ENCODE measurements around the gene KLK14. TPM values are rescaled to one million over a fixed set of nuclear protein-coding genes. Genes with fewer than 3 reads are reported as not detected.

The KLK14 gene
- total and polyA plus RNA-seq, 10 of the 15 experiments (the other 5 are each of a cell fraction or from before 2014, with no cell fraction given), result not detected

DNA sequence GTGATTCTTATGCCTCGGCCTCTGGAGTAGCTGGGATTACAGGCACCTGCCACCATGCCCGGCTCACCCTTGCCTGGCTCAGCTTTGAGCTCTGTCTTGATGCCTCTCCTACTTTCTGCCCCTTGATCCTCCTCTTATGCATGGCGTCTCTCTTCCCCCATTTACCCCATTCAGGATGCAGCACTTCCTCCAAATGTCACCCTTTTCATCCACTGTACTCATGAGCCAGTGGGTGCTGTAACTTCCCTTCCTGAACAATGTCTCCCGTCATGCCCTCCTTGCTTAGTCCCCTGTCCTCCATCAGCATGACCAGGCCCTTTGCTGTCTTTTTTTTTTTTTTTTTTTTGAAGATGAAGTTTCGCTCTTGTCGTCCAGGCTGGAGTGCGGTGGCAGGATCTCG, 38.6 kb upstream of the KLK14 start (continued):
- no peak for TF ChIP-seq SUPT20H (IDR thresholded peaks at IDR 0.05; ENCODE audit: borderline replicate concordance, control insufficient read depth, low read depth, low read length)
- TF ChIP-seq, protein P1, sequence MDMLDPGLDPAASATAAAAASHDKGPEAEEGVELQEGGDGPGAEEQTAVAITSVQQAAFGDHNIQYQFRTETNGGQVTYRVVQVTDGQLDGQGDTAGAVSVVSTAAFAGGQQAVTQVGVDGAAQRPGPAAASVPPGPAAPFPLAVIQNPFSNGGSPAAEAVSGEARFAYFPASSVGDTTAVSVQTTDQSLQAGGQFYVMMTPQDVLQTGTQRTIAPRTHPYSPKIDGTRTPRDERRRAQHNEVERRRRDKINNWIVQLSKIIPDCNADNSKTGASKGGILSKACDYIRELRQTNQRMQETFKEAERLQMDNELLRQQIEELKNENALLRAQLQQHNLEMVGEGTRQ (IDR thresholded peaks at IDR 0.05; ENCODE audit: borderline replicate concordance, low read depth, low read length), result no peak

DNA sequence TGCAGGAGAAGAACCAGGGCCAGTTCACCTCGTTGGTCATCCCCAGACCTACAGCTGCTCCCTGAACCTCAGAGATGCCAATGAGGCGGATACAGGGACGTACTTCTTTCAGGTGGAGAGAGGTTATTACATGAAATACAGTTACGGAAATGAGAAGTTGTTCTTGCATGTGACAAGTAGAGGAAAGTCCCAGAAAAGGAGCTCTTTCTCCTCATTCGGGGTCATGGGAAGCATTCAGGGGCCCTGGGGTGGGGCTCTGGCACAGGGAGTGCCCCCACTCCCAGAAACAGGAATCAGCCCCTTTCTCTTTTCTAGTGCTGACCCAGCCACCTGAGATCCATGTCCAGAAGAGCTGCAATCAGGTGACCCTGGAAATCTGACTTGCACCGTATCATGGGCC, 37.5 kb upstream of the KLK14 start:
- WGBS (ENCODE audit: insufficient coverage, insufficient replicate concordance, low lambda C conversion rate, missing lambda C conversion rate), result 37% methylated on average over 6 of the region's 6 CpGs
- Histone ChIP-seq H3K27me3 (replicated peaks in 1 of 2; ENCODE audit: control insufficient read depth in 2 of 2, insufficient read depth in 2 of 2, low read length in 1 of 2) (peaks cover 0 to 3% of the 10 kb centered on the region in 2 experiments; a peak in 2 of 4 replicates), H3K36me3 (ENCODE audit: control insufficient read depth in 2 of 2, insufficient read depth in 2 of 2, low read length in 1 of 2) (no peaks in the 10 kb centered on the region), H3K9ac (ENCODE audit: control insufficient read depth, insufficient read depth, low read length) (no peak overlapping the region), H3K4me2 (ENCODE audit: control insufficient read depth, insufficient read depth) (no peak overlapping the region), H3K4me1 (ENCODE audit: control insufficient read depth, insufficient read depth, low read length) (no peaks in the 10 kb centered on the region; the same call in 1 of the 2 replicates), H3K79me2 (ENCODE audit: control insufficient read depth, insufficient read depth, low read length) (no peaks in the 10 kb centered on the region), H3K4me3 (no peak overlapping the region), H3K9me3 (replicated peaks; ENCODE audit: control insufficient read depth, insufficient read depth, low read length) (no peaks in the 10 kb centered on the region), H4K20me1 (ENCODE audit: control insufficient read depth, insufficient read depth) (no peaks in the 10 kb centered on the region), H3K27ac (ENCODE audit: control insufficient read depth, insufficient read depth) (no peak overlapping the region), H2AFZ (ENCODE audit: control insufficient read depth, low read depth, low read length) (no peak overlapping the region)
- FAIRE-seq, result no peak
- no peak for DNase-seq (ENCODE audit: low read depth, low spot score)
- TF ChIP-seq SREBF1 (IDR thresholded peaks at IDR 0.05; ENCODE audit: low read length) (no peak), MYC (IDR thresholded peaks at IDR 0.05; ENCODE audit: insufficient read depth, insufficient read length, insufficient replicate concordance, low read length, severe bottlenecking) (no peak)
- no peak for ATAC-seq
- ChIA-PET RAD21 (ENCODE audit: unreplicated experiment) (no interaction called here), CTCF (no interaction called here), SMC1A (ENCODE audit: uncharacterized antibody, unreplicated experiment) (no interaction called here), POLR2A (no interaction called here)
- in situ Hi-C loops (cut with MboI) (no loop called here), intact Hi-C loops (cut with micrococcal nuclease; ENCODE audit: unreplicated experiment) (no loop called here)
- no TSS peak for BruUV-seq (replicated peaks)

DNA sequence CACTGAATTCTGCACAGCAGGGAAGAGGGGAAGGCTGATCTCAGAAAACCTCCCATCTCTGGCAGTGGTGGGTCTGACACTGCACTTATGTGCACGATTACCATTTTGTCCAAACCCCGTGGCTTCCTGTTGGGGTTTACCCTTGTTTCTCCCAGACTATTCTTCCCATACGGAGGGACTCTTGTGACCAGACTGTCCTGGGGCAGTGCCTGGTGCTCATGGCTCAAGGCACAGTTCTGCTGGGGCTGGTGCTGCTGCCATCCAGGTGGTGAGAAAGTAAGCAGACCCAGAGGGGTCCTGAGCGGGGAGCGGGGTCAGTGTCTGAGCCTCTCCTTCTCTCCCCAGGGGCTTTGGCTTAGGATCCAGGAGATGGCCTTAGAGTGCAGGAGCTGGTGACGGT, 36.9 kb upstream of the KLK14 start:
- FAIRE-seq (no peak), ATAC-seq (no peak), DNase-seq (ENCODE audit: low read depth, low spot score) (no peak)
- 29% methylated on average over 6 of the region's 6 CpGs for WGBS (ENCODE audit: insufficient coverage, insufficient replicate concordance, low lambda C conversion rate, missing lambda C conversion rate)
- Histone ChIP-seq H3K9ac (ENCODE audit: control insufficient read depth, insufficient read depth, low read length) (no peak overlapping the region), H2AFZ (ENCODE audit: control insufficient read depth, low read depth, low read length) (no peak overlapping the region), H3K27ac (ENCODE audit: control insufficient read depth, insufficient read depth) (no peak overlapping the region), H4K20me1 (ENCODE audit: control insufficient read depth, insufficient read depth) (no peaks in the 10 kb centered on the region), H3K4me2 (ENCODE audit: control insufficient read depth, insufficient read depth) (no peak overlapping the region), H3K4me3 (no peak overlapping the region), H3K36me3 (ENCODE audit: control insufficient read depth in 2 of 2, insufficient read depth in 2 of 2, low read length in 1 of 2) (no peaks in the 10 kb centered on the region), H3K79me2 (ENCODE audit: control insufficient read depth, insufficient read depth, low read length) (no peaks in the 10 kb centered on the region), H3K4me1 (ENCODE audit: control insufficient read depth, insufficient read depth, low read length) (no peaks in the 10 kb centered on the region; the same call in 1 of the 2 replicates), H3K27me3 (replicated peaks in 1 of 2; ENCODE audit: control insufficient read depth in 2 of 2, insufficient read depth in 2 of 2, low read length in 1 of 2) (peaks cover 0 to 3% of the 10 kb centered on the region in 2 experiments; a peak in 2 of 4 replicates), H3K9me3 (replicated peaks; ENCODE audit: control insufficient read depth, insufficient read depth, low read length) (no peaks in the 10 kb centered on the region)
- in situ Hi-C loops (cut with MboI), result no loop called here
- intact Hi-C loops (cut with micrococcal nuclease; ENCODE audit: unreplicated experiment), result no loop called here
- CTCF ChIA-PET, result no interaction called here
- POLR2A ChIA-PET, result no interaction called here
- RAD21 ChIA-PET (ENCODE audit: unreplicated experiment), result no interaction called here
- SMC1A ChIA-PET (ENCODE audit: uncharacterized antibody, unreplicated experiment), result no interaction called here
- no TSS peak for BruUV-seq (replicated peaks)
- TF ChIP-seq, protein P2, sequence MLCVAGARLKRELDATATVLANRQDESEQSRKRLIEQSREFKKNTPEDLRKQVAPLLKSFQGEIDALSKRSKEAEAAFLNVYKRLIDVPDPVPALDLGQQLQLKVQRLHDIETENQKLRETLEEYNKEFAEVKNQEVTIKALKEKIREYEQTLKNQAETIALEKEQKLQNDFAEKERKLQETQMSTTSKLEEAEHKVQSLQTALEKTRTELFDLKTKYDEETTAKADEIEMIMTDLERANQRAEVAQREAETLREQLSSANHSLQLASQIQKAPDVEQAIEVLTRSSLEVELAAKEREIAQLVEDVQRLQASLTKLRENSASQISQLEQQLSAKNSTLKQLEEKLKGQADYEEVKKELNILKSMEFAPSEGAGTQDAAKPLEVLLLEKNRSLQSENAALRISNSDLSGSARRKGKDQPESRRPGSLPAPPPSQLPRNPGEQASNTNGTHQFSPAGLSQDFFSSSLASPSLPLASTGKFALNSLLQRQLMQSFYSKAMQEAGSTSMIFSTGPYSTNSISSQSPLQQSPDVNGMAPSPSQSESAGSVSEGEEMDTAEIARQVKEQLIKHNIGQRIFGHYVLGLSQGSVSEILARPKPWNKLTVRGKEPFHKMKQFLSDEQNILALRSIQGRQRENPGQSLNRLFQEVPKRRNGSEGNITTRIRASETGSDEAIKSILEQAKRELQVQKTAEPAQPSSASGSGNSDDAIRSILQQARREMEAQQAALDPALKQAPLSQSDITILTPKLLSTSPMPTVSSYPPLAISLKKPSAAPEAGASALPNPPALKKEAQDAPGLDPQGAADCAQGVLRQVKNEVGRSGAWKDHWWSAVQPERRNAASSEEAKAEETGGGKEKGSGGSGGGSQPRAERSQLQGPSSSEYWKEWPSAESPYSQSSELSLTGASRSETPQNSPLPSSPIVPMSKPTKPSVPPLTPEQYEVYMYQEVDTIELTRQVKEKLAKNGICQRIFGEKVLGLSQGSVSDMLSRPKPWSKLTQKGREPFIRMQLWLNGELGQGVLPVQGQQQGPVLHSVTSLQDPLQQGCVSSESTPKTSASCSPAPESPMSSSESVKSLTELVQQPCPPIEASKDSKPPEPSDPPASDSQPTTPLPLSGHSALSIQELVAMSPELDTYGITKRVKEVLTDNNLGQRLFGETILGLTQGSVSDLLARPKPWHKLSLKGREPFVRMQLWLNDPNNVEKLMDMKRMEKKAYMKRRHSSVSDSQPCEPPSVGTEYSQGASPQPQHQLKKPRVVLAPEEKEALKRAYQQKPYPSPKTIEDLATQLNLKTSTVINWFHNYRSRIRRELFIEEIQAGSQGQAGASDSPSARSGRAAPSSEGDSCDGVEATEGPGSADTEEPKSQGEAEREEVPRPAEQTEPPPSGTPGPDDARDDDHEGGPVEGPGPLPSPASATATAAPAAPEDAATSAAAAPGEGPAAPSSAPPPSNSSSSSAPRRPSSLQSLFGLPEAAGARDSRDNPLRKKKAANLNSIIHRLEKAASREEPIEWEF (IDR thresholded peaks at IDR 0.05; ENCODE audit: insufficient replicate concordance, low read depth, low read length), result no peak
- TF ChIP-seq MYC (IDR thresholded peaks at IDR 0.05; ENCODE audit: insufficient read depth, insufficient read length, insufficient replicate concordance, low read length, severe bottlenecking), result no peak
- no peak for TF ChIP-seq CEBPB (IDR thresholded peaks at IDR 0.05; ENCODE audit: borderline replicate concordance in 1 of 2, low read depth in 2 of 2, low read length in 2 of 2)
- TF ChIP-seq, protein P3, sequence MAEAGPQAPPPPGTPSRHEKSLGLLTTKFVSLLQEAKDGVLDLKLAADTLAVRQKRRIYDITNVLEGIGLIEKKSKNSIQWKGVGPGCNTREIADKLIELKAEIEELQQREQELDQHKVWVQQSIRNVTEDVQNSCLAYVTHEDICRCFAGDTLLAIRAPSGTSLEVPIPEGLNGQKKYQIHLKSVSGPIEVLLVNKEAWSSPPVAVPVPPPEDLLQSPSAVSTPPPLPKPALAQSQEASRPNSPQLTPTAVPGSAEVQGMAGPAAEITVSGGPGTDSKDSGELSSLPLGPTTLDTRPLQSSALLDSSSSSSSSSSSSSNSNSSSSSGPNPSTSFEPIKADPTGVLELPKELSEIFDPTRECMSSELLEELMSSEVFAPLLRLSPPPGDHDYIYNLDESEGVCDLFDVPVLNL (IDR thresholded peaks at IDR 0.05; ENCODE audit: low read depth, low read length), result no peak
- no peak for TF ChIP-seq FOXK2 (IDR thresholded peaks at IDR 0.05)
